Neural progenitor cell (in vitro differentiated cells): ENCODE data around the gene STAT5B. TPM values are rescaled to one million over a fixed set of nuclear protein-coding genes. Genes with fewer than 3 reads are reported as not detected.

Experiments used
- DNase-seq: peaks from one replicate; pipeline ENCODE4 v3.0.0-alpha.2; 2016; ENCODE audit warnings: low spot score
- H2AFZ ChIP-seq: fragments of 200-600 bp; sonication (generic); replicated peaks from 2 replicates; pipeline ENCODE4 v1.6.1; 2016; ENCODE audit warnings: antibody characterized with exemption
- H3F3A ChIP-seq: fragments of 200-600 bp; sonication (generic); 2 replicates; pipeline ENCODE4 v1.6.1; 2016; ENCODE audit warnings: antibody characterized with exemption, low read depth
- H3K27ac ChIP-seq: fragments of 200-600 bp; sonication (generic); 2 replicates; pipeline ENCODE4 v1.5.1; 2016; ENCODE audit warnings: mild to moderate bottlenecking
- H3K27me3 ChIP-seq: fragments of 200-600 bp; sonication (generic); 2 replicates; pipeline ENCODE4 v1.6.1; 2016; ENCODE audit warnings: mild to moderate bottlenecking, moderate library complexity
- H3K36me3 ChIP-seq: fragments of 200-600 bp; sonication (generic); 2 replicates; pipeline ENCODE4 v1.5.1; 2016
- H3K4me1 ChIP-seq: fragments of 200-600 bp; sonication (generic); 2 replicates; pipeline ENCODE4 v1.6.1; 2016; ENCODE audit warnings: mixed run types
- H3K4me2 ChIP-seq: fragments of 200-600 bp; sonication (generic); 2 replicates; pipeline ENCODE4 v1.6.1; 2016
- H3K4me3 ChIP-seq: fragments of 200-600 bp; sonication (generic); 2 replicates; pipeline ENCODE4 v1.5.1; 2016
- H3K79me2 ChIP-seq: fragments of 200-600 bp; sonication (generic); 2 replicates; pipeline ENCODE4 v1.6.1; 2016; ENCODE audit warnings: low read depth
- H3K9ac ChIP-seq: fragments of 200-600 bp; sonication (generic); 2 replicates; pipeline ENCODE4 v1.6.1; 2016
- H3K9me3 ChIP-seq: fragments of 200-600 bp; sonication (generic); 2 replicates; pipeline ENCODE4 v1.5.1; 2016; ENCODE audit warnings: low read depth
- H4K20me1 ChIP-seq: fragments of 200-600 bp; sonication (generic); 2 replicates; pipeline ENCODE4 v1.6.1; 2016; ENCODE audit warnings: low read depth
- H3K27ac Mint-ChIP-seq: 3 replicates; pipeline ENCODE4 v1.8.0; 2021; ENCODE audit warnings: mixed read lengths
- H3K27me3 Mint-ChIP-seq: 2 replicates; pipeline ENCODE4 v1.8.0; 2022; ENCODE audit warnings: low read depth, mild to moderate bottlenecking, inconsistent platforms, moderate library complexity, mixed read lengths; ENCODE audit not compliant: insufficient read depth
- H3K36me3 Mint-ChIP-seq: 3 replicates; pipeline ENCODE4 v1.8.0; 2021; ENCODE audit warnings: mixed read lengths
- H3K4me1 Mint-ChIP-seq: 3 replicates; pipeline ENCODE4 v1.8.0; 2021; ENCODE audit warnings: mixed read lengths
- H3K4me3 Mint-ChIP-seq: 3 replicates; pipeline ENCODE4 v1.8.0; 2021; ENCODE audit warnings: mild to moderate bottlenecking, moderate library complexity, mixed read lengths
- H3K9me3 Mint-ChIP-seq: 3 replicates; pipeline ENCODE4 v1.8.0; 2020; ENCODE audit warnings: mixed read lengths
- CTCF ChIP-seq: fragments of 200-600 bp; sonication (generic); IDR thresholded peaks from 2 replicates; pipeline ENCODE4 v1.5.1; 2017; ENCODE audit warnings: antibody characterized with exemption, mild to moderate bottlenecking
- EZH2 ChIP-seq: fragments of 200-600 bp; sonication (generic); IDR thresholded peaks from 2 replicates; pipeline ENCODE4 v1.6.1; 2017; ENCODE audit warnings: antibody characterized with exemption, mild to moderate bottlenecking, moderate library complexity
- EZH2phosphoT487 ChIP-seq: fragments of 200-600 bp; sonication (generic); IDR thresholded peaks from 2 replicates; pipeline ENCODE4 v1.6.1; 2017; ENCODE audit warnings: antibody characterized with exemption
- total RNA-seq: library from RNA; depleted of rRNA; stranded (reverse); fragments of >200 nt; gene quantifications from 2 replicates; pipeline ENCODE4 v1.2.3, GENCODE V29; 2015; ENCODE audit warnings: low replicate concordance

Gene STAT5B
- total RNA-seq, 1 donor from 2014 or later = 96.4 TPM

GRCh38 chr17:42249681-42250446, 26.3 kb downstream of the STAT5B start:
- Histone ChIP-seq H3K4me1 (peaks cover 10% of the 10 kb centered on the region), H4K20me1 (peaks cover 76% of the 10 kb centered on the region), H2AFZ (no peak overlapping the region), H3K4me2 (no peak overlapping the region), H3K79me2 (peaks cover 98% of the 10 kb centered on the region), H3K27ac (peak overlapping the region; percentile 21), H3K27me3 (no peaks in the 10 kb centered on the region), H3K4me3 (no peak overlapping the region), H3K36me3 (no peaks in the 10 kb centered on the region), H3K9ac (no peak overlapping the region), H3K9me3 (no peaks in the 10 kb centered on the region), H3F3A (peaks cover 7% of the 10 kb centered on the region)
- peaks cover 10% of the 10 kb centered on the region for H3K4me1 Mint-ChIP-seq
- no peaks in the 10 kb centered on the region for H3K9me3 Mint-ChIP-seq
- DNase-seq = no peak
- TF ChIP-seq EZH2 (no peak), CTCF (no peak), EZH2phosphoT487 (no peak)
- no peak overlapping the region for H3K27ac Mint-ChIP-seq
- peaks cover 2% of the 10 kb centered on the region for H3K36me3 Mint-ChIP-seq
- H3K27me3 Mint-ChIP-seq = no peaks in the 10 kb centered on the region
- no peak overlapping the region for H3K4me3 Mint-ChIP-seq

- peak overlapping the region; percentile 63 for H3K27ac ChIP-seq
- peak overlapping the region; percentile 23 for H3K27ac Mint-ChIP-seq
- no peaks in the 10 kb centered on the region for H3K9me3 ChIP-seq
- peaks cover 10% of the 10 kb centered on the region for H3K4me1 Mint-ChIP-seq
- no peaks in the 10 kb centered on the region for H3K27me3 Mint-ChIP-seq
- H3K9ac ChIP-seq = no peak overlapping the region
- H3K9me3 Mint-ChIP-seq = no peaks in the 10 kb centered on the region
- H3K4me3 ChIP-seq = no peak overlapping the region
- peaks cover 10% of the 10 kb centered on the region for H3K4me1 ChIP-seq
- H3K4me2 ChIP-seq = no peak overlapping the region
- no peaks in the 10 kb centered on the region for H3K36me3 ChIP-seq
- DNase-seq = peak; percentile 47
- H3K27me3 ChIP-seq = no peaks in the 10 kb centered on the region
- TF ChIP-seq EZH2phosphoT487 = no peak
- no peak for TF ChIP-seq CTCF
- TF ChIP-seq EZH2 = no peak
- peaks cover 98% of the 10 kb centered on the region for H3K79me2 ChIP-seq
- peaks cover 5% of the 10 kb centered on the region for H3K36me3 Mint-ChIP-seq
- H2AFZ ChIP-seq = no peak overlapping the region
- no peak overlapping the region for H3K4me3 Mint-ChIP-seq
- H4K20me1 ChIP-seq = peaks cover 80% of the 10 kb centered on the region
- H3F3A ChIP-seq = peaks cover 11% of the 10 kb centered on the region
These were observed 27.6 kb downstream of the STAT5B start for GRCh38 chr17:42248351-42249179.

- no peaks in the 10 kb centered on the region for H3K27me3 Mint-ChIP-seq
- H3K4me3 ChIP-seq = no peak overlapping the region
- peaks cover 80% of the 10 kb centered on the region for H4K20me1 ChIP-seq
- no peak for TF ChIP-seq EZH2phosphoT487
- no peak for TF ChIP-seq CTCF
- no peak for TF ChIP-seq EZH2
- H3K4me1 ChIP-seq = peaks cover 15% of the 10 kb centered on the region
- H3K36me3 ChIP-seq = no peaks in the 10 kb centered on the region
- no peak overlapping the region for H3K4me2 ChIP-seq
- no peak overlapping the region for H3K9ac ChIP-seq
- no peak overlapping the region for H3K4me3 Mint-ChIP-seq
- H3K9me3 ChIP-seq = no peaks in the 10 kb centered on the region
- peaks cover 96% of the 10 kb centered on the region for H3K79me2 ChIP-seq
- no peak overlapping the region for H2AFZ ChIP-seq
- H3K36me3 Mint-ChIP-seq = peaks cover 3% of the 10 kb centered on the region
- H3K9me3 Mint-ChIP-seq = no peaks in the 10 kb centered on the region
- DNase-seq = no peak
- no peak overlapping the region for H3K27ac ChIP-seq
- H3F3A ChIP-seq = peaks cover 18% of the 10 kb centered on the region
- peaks cover 12% of the 10 kb centered on the region for H3K4me1 Mint-ChIP-seq
- no peak overlapping the region for H3K27ac Mint-ChIP-seq
- no peaks in the 10 kb centered on the region for H3K27me3 ChIP-seq
These were observed 28.5 kb downstream of the STAT5B start for GRCh38 chr17:42247734-42248133.
